Measurements from ENCODE around the gene RRN3.

DNA sequence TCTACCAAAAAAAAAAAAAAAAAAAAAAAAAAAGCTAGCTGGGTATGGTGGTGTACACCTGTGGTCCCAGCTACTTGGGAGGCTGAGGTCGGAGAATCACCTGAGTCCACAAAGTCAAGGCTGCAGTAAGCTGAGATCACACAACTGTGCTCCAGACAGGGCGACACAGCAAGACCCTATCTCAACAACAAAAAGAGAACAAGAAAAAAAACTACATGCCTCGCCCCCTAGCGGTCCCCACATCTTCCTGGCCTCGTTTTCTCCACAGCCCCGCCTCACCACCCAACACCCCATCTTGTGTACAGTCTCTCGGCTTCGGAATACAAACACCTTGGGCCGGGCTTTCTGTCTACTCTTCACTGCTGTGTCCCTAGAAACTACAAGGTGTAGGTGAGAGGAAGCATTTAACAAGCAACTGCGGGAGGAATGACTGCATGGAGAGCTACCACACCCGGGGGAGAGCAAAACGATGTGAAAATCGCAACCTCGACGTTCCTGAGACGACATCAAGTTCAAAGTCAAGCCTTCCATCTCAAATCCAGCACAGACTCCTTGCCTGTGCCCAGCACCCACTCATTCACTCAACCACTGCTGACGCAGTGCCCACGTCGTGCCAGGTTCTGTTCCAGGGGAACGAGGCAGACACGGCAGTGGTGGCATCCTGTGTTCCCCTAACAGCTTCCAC lies 47.2 kb downstream of the RRN3 start:
- TF ChIP-seq, protein P1, sequence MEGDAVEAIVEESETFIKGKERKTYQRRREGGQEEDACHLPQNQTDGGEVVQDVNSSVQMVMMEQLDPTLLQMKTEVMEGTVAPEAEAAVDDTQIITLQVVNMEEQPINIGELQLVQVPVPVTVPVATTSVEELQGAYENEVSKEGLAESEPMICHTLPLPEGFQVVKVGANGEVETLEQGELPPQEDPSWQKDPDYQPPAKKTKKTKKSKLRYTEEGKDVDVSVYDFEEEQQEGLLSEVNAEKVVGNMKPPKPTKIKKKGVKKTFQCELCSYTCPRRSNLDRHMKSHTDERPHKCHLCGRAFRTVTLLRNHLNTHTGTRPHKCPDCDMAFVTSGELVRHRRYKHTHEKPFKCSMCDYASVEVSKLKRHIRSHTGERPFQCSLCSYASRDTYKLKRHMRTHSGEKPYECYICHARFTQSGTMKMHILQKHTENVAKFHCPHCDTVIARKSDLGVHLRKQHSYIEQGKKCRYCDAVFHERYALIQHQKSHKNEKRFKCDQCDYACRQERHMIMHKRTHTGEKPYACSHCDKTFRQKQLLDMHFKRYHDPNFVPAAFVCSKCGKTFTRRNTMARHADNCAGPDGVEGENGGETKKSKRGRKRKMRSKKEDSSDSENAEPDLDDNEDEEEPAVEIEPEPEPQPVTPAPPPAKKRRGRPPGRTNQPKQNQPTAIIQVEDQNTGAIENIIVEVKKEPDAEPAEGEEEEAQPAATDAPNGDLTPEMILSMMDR (IDR thresholded peaks at IDR 0.05) = no peak
- TF ChIP-seq POLR2A (IDR thresholded peaks at IDR 0.05) = no peak
